GM15510 (cell line): Measurements from ENCODE around the gene GPRIN3.

ENCODE experiments used
- POLR2A ChIP-seq: IDR thresholded peaks from 3 replicates; pipeline ENCODE4 v1.6.1; 2011; ENCODE audit warnings: borderline replicate concordance; ENCODE audit not compliant: insufficient read length; ENCODE audit errors: extremely low read depth

GPRIN3 gene

DNA sequence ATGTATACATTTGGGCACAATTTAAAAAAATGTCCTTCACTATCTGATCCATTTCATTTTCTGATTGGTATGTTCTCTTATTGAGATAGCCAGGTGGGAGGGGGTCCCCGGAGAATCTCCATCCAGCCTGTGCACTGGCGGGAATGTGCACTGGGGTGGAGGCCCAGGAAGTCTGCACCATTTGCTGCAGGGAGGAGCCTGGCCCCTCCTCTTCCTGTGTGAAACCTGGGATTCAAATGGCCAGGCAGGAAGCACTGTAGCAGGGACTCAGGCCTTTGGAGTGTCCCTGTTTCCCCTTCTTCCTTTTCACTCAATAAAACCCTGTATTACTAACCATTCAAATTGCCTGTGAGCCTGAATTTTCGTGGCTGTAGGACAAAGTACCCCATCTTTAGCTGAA is 44.3 kb downstream of the GPRIN3 start:
- TF ChIP-seq POLR2A, result no peak

DNA sequence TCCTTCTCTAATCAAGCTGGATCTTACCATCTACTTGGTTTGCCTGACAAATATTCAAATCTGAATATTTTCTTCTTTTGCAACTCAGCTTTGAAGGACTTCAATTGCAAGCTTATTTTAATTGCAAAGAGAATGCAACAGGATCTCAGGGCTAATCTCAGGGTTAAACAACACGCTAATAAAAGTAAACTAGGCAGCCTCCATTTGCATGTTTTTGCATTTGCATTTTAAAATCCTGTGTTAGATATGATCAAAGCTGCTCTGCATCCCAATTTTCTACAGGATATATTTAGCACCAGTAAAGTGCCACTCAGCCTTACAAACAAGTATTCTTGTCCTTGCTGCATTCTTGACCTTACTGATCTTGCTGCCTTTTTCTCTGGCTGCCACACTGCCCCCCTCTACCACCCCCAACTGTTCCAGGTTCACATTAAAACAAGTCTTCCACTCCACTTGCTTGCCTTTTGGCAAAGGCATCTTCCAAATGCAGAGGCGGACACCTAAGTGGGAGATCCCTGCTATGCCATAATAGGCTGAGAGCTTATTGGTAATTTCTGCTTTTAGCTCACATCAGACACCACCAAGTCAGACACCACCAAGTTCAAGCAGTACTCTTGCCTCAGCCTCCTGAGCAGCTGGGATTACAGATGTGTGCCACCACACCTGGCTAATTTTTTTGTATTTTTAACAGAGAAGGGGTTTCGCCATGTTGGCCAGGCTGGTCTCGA is 48.1 kb downstream of the GPRIN3 start:
- no peak for TF ChIP-seq POLR2A

- no peak for TF ChIP-seq POLR2A
These were observed 49.1 kb downstream of the GPRIN3 start for GRCh38 chr4:89258506-89258905.

DNA sequence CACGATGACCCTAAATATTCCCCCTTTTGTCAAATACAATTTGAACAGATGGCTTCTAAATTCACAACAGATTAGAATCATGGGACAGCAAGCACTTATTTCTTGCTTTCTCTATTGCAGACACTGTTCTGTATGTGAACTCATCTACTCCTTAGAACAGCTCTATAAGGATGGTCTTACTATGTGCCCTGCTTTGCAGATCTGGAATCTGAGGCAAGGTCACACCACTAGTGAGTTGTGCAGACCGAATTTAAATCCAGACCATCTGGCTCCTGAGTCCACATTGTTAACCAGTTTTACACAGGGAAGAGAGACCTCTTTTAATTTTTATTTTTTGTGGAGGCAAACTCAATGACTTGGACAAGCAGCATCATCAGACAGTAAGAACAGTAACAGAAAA is 50.2 kb downstream of the GPRIN3 start:
- TF ChIP-seq POLR2A, result no peak

GRCh38 chr4:89256203-89256800 is 51.3 kb downstream of the GPRIN3 start:
- no peak for TF ChIP-seq POLR2A

- TF ChIP-seq POLR2A, result no peak
These were observed 52.8 kb downstream of the GPRIN3 start for GRCh38 chr4:89254847-89255246.

DNA sequence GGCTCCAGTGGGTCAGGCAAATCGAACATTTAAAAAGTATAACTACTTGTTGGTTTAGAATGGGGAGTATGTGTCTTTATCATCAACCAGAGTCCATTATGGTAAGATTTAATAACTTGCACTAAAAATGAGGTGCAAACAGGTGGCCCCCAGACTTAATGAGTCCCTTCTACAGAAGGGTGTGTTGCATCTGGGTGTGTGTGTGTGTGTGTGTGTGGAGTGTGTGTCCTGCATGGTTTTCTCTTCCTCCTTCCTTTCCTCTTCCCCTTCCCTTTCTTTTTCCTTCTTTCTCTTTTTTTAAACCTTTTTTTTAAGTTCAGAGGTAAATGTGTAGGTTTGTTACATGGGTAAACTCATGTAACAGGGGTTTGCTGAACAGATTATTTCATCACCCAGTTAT is 53.7 kb downstream of the GPRIN3 start:
- TF ChIP-seq POLR2A, result no peak

DNA sequence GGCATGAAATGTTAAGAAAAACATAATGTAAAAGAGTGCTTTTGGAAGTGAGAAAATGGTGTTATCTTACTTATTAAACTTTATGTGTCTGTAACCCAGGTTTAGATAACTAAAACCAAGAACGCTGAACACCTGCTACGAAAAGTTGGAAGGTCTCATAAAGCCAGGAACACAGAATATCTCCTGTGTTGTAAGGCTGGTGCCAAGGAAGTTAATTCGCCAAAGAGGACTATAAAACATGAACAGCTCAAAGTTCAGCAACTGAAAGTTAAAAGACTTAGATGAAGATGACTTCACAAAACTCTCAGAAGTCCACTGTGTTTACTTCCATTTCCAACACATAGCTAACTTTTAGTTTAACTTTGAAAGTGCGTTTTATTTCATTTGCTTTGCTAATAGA is 54.3 kb downstream of the GPRIN3 start:
- TF ChIP-seq POLR2A, result no peak

- no peak for TF ChIP-seq POLR2A
These were observed 56.2 kb downstream of the GPRIN3 start for GRCh38 chr4:89251396-89251795.

DNA sequence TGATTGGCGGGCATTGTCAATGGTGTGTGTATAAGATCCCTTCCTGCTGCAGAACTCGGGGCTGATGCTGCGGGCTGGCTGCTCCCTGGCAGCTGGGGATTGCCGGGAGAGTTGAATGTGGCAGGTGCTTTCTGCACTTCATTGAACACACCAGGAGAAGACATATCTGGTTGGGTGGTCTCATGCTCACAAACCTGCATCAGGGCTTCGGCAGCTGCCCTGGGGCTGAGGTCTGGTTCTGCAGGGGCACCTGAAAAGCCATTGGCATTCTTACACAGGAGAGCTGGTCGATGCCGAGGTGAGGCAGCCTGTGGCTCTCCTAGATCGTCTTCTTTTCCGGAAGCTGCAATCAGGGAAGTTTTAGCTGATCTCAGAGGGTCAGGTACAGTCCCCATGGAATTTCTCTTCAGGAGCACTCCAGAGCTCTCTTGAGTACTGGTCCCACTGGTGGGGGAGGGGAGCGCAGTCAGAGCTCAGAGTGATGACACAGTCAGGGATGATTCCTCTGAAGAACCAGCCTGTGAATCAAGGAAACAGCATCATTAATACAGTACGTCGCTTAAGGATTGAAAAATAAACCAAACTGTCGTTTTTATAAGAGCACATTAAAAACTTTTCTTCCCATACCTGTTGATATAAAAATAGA is 57.8 kb downstream of the GPRIN3 start:
- TF ChIP-seq POLR2A, result no peak

- no peak for TF ChIP-seq POLR2A
These were observed 58.3 kb downstream of the GPRIN3 start for GRCh38 chr4:89249313-89249712.

- no peak for TF ChIP-seq POLR2A
These were observed 58.7 kb downstream of the GPRIN3 start for GRCh38 chr4:89248879-89249281.

- TF ChIP-seq POLR2A, result no peak
These were observed 59.6 kb downstream of the GPRIN3 start for GRCh38 chr4:89247951-89248350.

DNA sequence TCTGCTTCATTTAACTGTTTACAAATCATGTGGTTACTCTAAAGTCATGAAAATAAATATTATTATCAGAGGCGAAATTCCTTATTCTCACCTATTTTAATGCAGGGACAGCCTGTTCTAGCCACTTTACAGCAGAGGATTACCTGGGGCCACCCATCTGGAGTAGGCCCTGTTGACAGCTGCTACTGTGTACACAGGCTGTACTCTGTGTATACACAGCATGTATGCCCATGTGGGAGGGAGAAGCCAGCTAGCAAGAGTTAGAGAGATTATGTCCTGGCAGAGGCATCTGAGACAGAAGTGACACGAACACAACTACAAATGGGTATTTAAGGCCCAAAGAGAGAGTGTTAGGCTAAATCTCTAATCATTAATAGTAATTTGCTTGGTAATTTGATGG is 62.1 kb downstream of the GPRIN3 start:
- no peak for TF ChIP-seq POLR2A

DNA sequence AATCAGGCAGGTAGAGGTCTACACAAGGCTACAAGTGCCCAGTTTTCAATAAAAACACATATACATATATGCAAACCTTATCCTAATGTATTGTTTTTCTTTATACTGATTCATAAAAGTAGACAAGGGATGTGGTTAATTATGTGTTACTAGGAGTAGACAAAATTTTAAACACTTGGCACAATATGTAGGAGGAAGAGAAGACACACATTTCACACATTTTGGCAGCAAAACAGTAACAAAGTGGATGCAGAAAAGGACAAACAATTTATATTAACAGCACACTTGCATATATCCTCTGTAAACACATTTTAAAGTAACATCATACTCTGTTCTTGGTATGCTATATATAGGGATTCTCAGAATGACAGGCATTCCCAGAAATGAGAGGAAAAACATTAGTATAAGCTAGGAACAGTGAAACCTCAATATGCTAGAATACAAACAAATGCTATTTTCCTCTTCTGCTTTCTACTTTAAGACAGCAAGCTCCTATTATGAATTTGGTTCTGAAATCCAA is 63.8 kb downstream of the GPRIN3 start:
- no peak for TF ChIP-seq POLR2A

- TF ChIP-seq POLR2A, result no peak
These were observed 64.5 kb downstream of the GPRIN3 start for GRCh38 chr4:89242864-89243732.

GRCh38 chr4:89242216-89242615 is 65.4 kb downstream of the GPRIN3 start:
- no peak for TF ChIP-seq POLR2A
